K562 (cell line): ENCODE data around the gene GDF9.

Experiments
- BHLHE40 ChIP-seq: IDR thresholded peaks from 2 replicates; pipeline ENCODE4 v1.6.1; 2011; ENCODE audit warnings: low read length, improper control_type of control experiment
- EZH2 ChIP-seq: IDR thresholded peaks from 2 replicates; pipeline ENCODE4 v1.6.1; 2012; ENCODE audit warnings: low read depth, mild to moderate bottlenecking, inconsistent platforms, low read length, borderline replicate concordance
- PHF21A ChIP-seq: fragments of 450-650 bp; IDR thresholded peaks from 2 replicates; pipeline ENCODE4 v1.6.1; 2017; ENCODE audit warnings: low read depth, borderline replicate concordance
- PHF8 ChIP-seq: fragments of 200-600 bp; sonication (generic); IDR thresholded peaks from 2 replicates; pipeline ENCODE4 v1.6.1; 2012; ENCODE audit warnings: mixed run types, mild to moderate bottlenecking, inconsistent platforms, low read length, moderate library complexity, borderline replicate concordance
- TAF1 ChIP-seq: IDR thresholded peaks from 2 replicates; pipeline ENCODE4 v1.6.1; 2011; ENCODE audit warnings: mild to moderate bottlenecking, low read length, moderate library complexity; ENCODE audit not compliant: insufficient read depth, control insufficient read depth, severe bottlenecking; ENCODE audit errors: extremely low read depth
- ZNF644 ChIP-seq: fragments of 200-800 bp; sonication (Bioruptor generic); IDR thresholded peaks from 2 replicates; pipeline ENCODE4 v1.6.1; 2016; ENCODE audit warnings: low read depth, missing genetic modification characterization, missing compliant biosample characterization
- ZZZ3 ChIP-seq: fragments of 450-650 bp; IDR thresholded peaks from 2 replicates; pipeline ENCODE4 v1.6.1; 2016; ENCODE audit warnings: antibody characterized with exemption, mild to moderate bottlenecking, moderate library complexity
- TF ChIP-seq, protein P1 (sequence below), 3 experiments: IDR thresholded peaks in 2 of 3; conservative IDR thresholded peaks in 1 of 3; 2 replicates each; pipeline ENCODE4 v1.5.1; 2011 to 2012; ENCODE audit warnings: low read length in 3 of 3, mild to moderate bottlenecking in 3 of 3, control low read depth in 2 of 3, improper control_type of control experiment in 1 of 3, inconsistent platforms in 1 of 3, low read depth in 1 of 3, mixed read lengths in 1 of 3, moderate library complexity in 1 of 3; ENCODE audit not compliant: insufficient read depth in 2 of 3
- TF ChIP-seq, protein P2 (sequence below): sonication (generic); formaldehyde crosslinking; IDR thresholded peaks from 2 replicates; pipeline ENCODE4 v1.9.0; 2022; ENCODE audit warnings: mild to moderate bottlenecking, missing genetic modification reagents

DNA sequence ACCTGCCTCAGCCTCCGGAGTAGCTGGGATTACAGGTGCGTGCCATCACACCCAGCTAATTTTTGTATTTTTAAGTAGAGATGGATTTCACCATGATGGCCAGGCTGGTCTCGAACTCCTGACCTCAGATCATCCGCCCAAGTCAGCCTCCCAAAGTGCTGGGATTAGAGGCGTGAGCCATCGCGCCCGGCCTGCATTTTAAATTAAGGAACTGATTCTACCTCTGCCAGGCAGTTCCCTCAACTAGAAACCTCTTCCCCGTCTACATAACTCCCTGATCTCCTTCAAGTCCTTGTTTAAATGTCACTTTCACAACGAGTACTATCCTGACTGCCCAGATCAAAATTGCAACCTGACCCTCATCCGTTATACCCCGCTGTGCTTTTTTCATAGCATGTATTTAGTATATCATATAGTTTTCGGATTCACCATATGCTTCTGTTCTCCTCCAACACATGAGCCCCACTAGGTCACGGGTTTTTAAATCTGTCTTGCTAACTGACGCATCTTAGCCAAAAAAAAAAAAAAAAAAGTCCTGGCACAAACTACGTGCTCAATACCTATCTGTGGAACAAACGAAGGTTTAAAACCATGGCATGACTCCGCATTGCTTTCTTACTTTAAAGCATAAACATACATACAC is 54.0 kb downstream of the GDF9 start:
- TF ChIP-seq, protein P1, sequence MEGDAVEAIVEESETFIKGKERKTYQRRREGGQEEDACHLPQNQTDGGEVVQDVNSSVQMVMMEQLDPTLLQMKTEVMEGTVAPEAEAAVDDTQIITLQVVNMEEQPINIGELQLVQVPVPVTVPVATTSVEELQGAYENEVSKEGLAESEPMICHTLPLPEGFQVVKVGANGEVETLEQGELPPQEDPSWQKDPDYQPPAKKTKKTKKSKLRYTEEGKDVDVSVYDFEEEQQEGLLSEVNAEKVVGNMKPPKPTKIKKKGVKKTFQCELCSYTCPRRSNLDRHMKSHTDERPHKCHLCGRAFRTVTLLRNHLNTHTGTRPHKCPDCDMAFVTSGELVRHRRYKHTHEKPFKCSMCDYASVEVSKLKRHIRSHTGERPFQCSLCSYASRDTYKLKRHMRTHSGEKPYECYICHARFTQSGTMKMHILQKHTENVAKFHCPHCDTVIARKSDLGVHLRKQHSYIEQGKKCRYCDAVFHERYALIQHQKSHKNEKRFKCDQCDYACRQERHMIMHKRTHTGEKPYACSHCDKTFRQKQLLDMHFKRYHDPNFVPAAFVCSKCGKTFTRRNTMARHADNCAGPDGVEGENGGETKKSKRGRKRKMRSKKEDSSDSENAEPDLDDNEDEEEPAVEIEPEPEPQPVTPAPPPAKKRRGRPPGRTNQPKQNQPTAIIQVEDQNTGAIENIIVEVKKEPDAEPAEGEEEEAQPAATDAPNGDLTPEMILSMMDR (IDR thresholded peaks at IDR 0.05 in 2 of 3, conservative IDR thresholded peaks at IDR 0.05 in 1 of 3; ENCODE audit: insufficient read depth in 2 of 3, low read depth in 1 of 3, low read length in 3 of 3), result no peak
- TF ChIP-seq TAF1 (no peak), PHF21A (no peak), ZZZ3 (no peak), ZNF644 (tag) (no peak), PHF8 (no peak), BHLHE40 (no peak), EZH2 (no peak)
- TF ChIP-seq, protein P2, sequence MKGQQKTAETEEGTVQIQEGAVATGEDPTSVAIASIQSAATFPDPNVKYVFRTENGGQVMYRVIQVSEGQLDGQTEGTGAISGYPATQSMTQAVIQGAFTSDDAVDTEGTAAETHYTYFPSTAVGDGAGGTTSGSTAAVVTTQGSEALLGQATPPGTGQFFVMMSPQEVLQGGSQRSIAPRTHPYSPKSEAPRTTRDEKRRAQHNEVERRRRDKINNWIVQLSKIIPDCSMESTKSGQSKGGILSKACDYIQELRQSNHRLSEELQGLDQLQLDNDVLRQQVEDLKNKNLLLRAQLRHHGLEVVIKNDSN (CRISPR knock-in tag), result no peak
